Left ventricle myocardium inferior (tissue), 1 donor: ENCODE measurements around the gene BCLAF3. TPM values are rescaled to one million over a fixed set of nuclear protein-coding genes. Genes with fewer than 3 reads are reported as not detected.
A peak's percentile ranks its signal among the peaks of the same experiment; 100 is the strongest.

ENCODE experiments used
- DNase-seq: peaks from one replicate; pipeline ENCODE4 v3.0.0-alpha.2; 2020
- H3K27ac ChIP-seq: fragments of 200-600 bp; replicated peaks from 2 replicates; pipeline ENCODE4 v1.8.0; 2021
- H3K27me3 ChIP-seq: fragments of 200-600 bp; 2 replicates; pipeline ENCODE4 v1.8.0; 2021; ENCODE audit warnings: low read depth
- H3K36me3 ChIP-seq: fragments of 200-600 bp; 2 replicates; pipeline ENCODE4 v1.8.0; 2021
- H3K4me1 ChIP-seq: fragments of 200-600 bp; 2 replicates; pipeline ENCODE4 v1.8.0; 2021
- H3K4me3 ChIP-seq: fragments of 200-600 bp; 2 replicates; pipeline ENCODE4 v1.8.0; 2021; ENCODE audit warnings: mild to moderate bottlenecking, moderate library complexity
- H3K9me3 ChIP-seq: fragments of 200-600 bp; replicated peaks from 2 replicates; pipeline ENCODE4 v1.8.0; 2021
- CTCF ChIP-seq: fragments of 200-600 bp; IDR thresholded peaks from 2 replicates; pipeline ENCODE4 v1.8.0; 2021; ENCODE audit warnings: antibody characterized with exemption, mild to moderate bottlenecking, borderline replicate concordance
- intact Hi-C: fragments of 100-400 bp; cut with micrococcal nuclease; formaldehyde crosslinking; loops from one replicate; pipeline ENCODE4 v1.11.0; 2022
- total RNA-seq: library from RNA; stranded (reverse); fragmentation: NEBNext Ultra II Directional; extraction: Animal tissue kit (Norgen Biotek cat#: 25700); gene quantifications from one replicate; pipeline ENCODE4 v1.2.1, GENCODE V29; 2021
- donor health status: DM: no; HTN: yes; CAD: no; lungs with severe emphysema.

Gene BCLAF3
- total RNA-seq, 1 donor from 2014 or later: 7.7 TPM

- Histone ChIP-seq H3K27ac (peak overlapping the region; percentile 58), H3K4me3 (no peak overlapping the region), H3K36me3 (peaks cover 8% of the 10 kb centered on the region), H3K27me3 (no peaks in the 10 kb centered on the region), H3K9me3 (no peaks in the 10 kb centered on the region), H3K4me1 (peaks cover 35% of the 10 kb centered on the region)
- intact Hi-C loops: no loop called here
- TF ChIP-seq CTCF: no peak
- DNase-seq: peak; percentile 14
These were observed 33.9 kb downstream of the BCLAF3 start for GRCh38 chrX:19956923-19957322.

- intact Hi-C loops: no loop called here
- no peak for DNase-seq
- no peak overlapping the region for H3K4me3 ChIP-seq
- TF ChIP-seq CTCF: no peak
- H3K9me3 ChIP-seq: no peaks in the 10 kb centered on the region
- H3K4me1 ChIP-seq: peaks cover 35% of the 10 kb centered on the region
- no peaks in the 10 kb centered on the region for H3K27me3 ChIP-seq
- H3K27ac ChIP-seq: peak overlapping the region; percentile 58
- peaks cover 8% of the 10 kb centered on the region for H3K36me3 ChIP-seq
These were observed 34.6 kb downstream of the BCLAF3 start for GRCh38 chrX:19956306-19956705.

GRCh38 chrX:19955306-19955705 is 35.6 kb downstream of the BCLAF3 start:
- TF ChIP-seq CTCF: no peak
- DNase-seq: no peak
- H3K27ac ChIP-seq: peak overlapping the region; percentile 33

GRCh38 chrX:19954335-19955096 is 36.3 kb downstream of the BCLAF3 start:
- TF ChIP-seq CTCF: no peak
- Histone ChIP-seq H3K4me1 (peaks cover 35% of the 10 kb centered on the region), H3K36me3 (peaks cover 12% of the 10 kb centered on the region), H3K27ac (peak overlapping the region; percentile 33), H3K4me3 (no peak overlapping the region), H3K27me3 (no peaks in the 10 kb centered on the region), H3K9me3 (no peaks in the 10 kb centered on the region)
- intact Hi-C loops: no loop called here
- DNase-seq: no peak

More at GRCh38 chrX:19955306-19955705, 35.6 kb downstream of the BCLAF3 start:
- peaks cover 8% of the 10 kb centered on the region for H3K36me3 ChIP-seq
- no peak overlapping the region for H3K4me3 ChIP-seq
- H3K9me3 ChIP-seq: no peaks in the 10 kb centered on the region
- intact Hi-C loops: no loop called here
- no peaks in the 10 kb centered on the region for H3K27me3 ChIP-seq
- peaks cover 35% of the 10 kb centered on the region for H3K4me1 ChIP-seq

- H3K4me3 ChIP-seq: no peak overlapping the region
- no peak for DNase-seq
- H3K36me3 ChIP-seq: peaks cover 21% of the 10 kb centered on the region
- no peak for TF ChIP-seq CTCF
- H3K9me3 ChIP-seq: no peaks in the 10 kb centered on the region
- H3K27ac ChIP-seq: no peak overlapping the region
- intact Hi-C loops: no loop called here
- H3K4me1 ChIP-seq: peaks cover 32% of the 10 kb centered on the region
- H3K27me3 ChIP-seq: no peaks in the 10 kb centered on the region
These were observed 37.7 kb downstream of the BCLAF3 start for GRCh38 chrX:19953145-19953544.
